Trophoblast cell (in vitro differentiated cells and primary cell): ENCODE data around the gene CMKLR1.

Experiments
- DNase-seq, 2 donors: peaks; one replicate each; pipeline ENCODE4 v3.0.0-alpha.2; 2016
- H2AFZ ChIP-seq: 2 replicates; pipeline ENCODE4 v1.6.1; 2013; ENCODE audit warnings: low read length, moderate library complexity, mild to moderate bottlenecking; ENCODE audit not compliant: insufficient read depth, poor library complexity
- H2AK5ac ChIP-seq: 2 replicates; pipeline ENCODE4 v1.6.1; 2013; ENCODE audit warnings: mild to moderate bottlenecking, low read length
- H2BK120ac ChIP-seq: 2 replicates; pipeline ENCODE4 v1.6.1; 2013; ENCODE audit warnings: low read length, mild to moderate bottlenecking, moderate library complexity; ENCODE audit not compliant: insufficient read depth, poor library complexity
- H2BK12ac ChIP-seq: 2 replicates; pipeline ENCODE4 v1.6.1; 2013; ENCODE audit warnings: mild to moderate bottlenecking, low read length, moderate library complexity
- H2BK5ac ChIP-seq: 2 replicates; pipeline ENCODE4 v1.6.1; 2013; ENCODE audit warnings: low read length, low read depth, moderate library complexity, mild to moderate bottlenecking; ENCODE audit not compliant: poor library complexity
- H3K14ac ChIP-seq: 2 replicates; pipeline ENCODE4 v1.6.1; 2013; ENCODE audit warnings: mild to moderate bottlenecking, low read length
- H3K18ac ChIP-seq: 2 replicates; pipeline ENCODE4 v1.6.1; 2013; ENCODE audit warnings: mild to moderate bottlenecking, low read length
- H3K23ac ChIP-seq: 2 replicates; pipeline ENCODE4 v1.6.1; 2013; ENCODE audit warnings: low read length
- H3K27ac ChIP-seq: 2 replicates; pipeline ENCODE4 v1.5.1; 2013; ENCODE audit warnings: low read depth, mild to moderate bottlenecking, inconsistent platforms, low read length, moderate library complexity
- H3K27me3 ChIP-seq: 2 replicates; pipeline ENCODE4 v1.6.1; 2013; ENCODE audit warnings: inconsistent platforms, mild to moderate bottlenecking, low read length, moderate library complexity; ENCODE audit not compliant: insufficient read depth
- H3K36me3 ChIP-seq, 2 experiments: 1 replicate in 1 of 2; 2 replicates in 1 of 2; pipeline ENCODE4 v1.6.1; 2013; ENCODE audit warnings: low read length in 2 of 2, mild to moderate bottlenecking in 2 of 2, moderate library complexity in 1 of 2; ENCODE audit not compliant: insufficient read depth in 2 of 2, control insufficient read depth in 1 of 2
- H3K4ac ChIP-seq: 2 replicates; pipeline ENCODE4 v1.6.1; 2013; ENCODE audit warnings: low read depth, mild to moderate bottlenecking, low read length, moderate library complexity
- H3K4me1 ChIP-seq, 2 experiments: 1 replicate in 1 of 2; 2 replicates in 1 of 2; pipeline ENCODE4 v1.6.1; 2013; ENCODE audit warnings: low read length in 2 of 2, mild to moderate bottlenecking in 2 of 2, moderate library complexity in 1 of 2; ENCODE audit not compliant: insufficient read depth in 2 of 2, control insufficient read depth in 1 of 2
- H3K4me2 ChIP-seq: 2 replicates; pipeline ENCODE4 v1.6.1; 2013; ENCODE audit warnings: inconsistent platforms, mild to moderate bottlenecking, low read length, moderate library complexity
- H3K4me3 ChIP-seq: 2 replicates; pipeline ENCODE4 v1.5.1; 2013; ENCODE audit warnings: mild to moderate bottlenecking, low read depth, low read length, inconsistent platforms
- H3K79me1 ChIP-seq: one replicate; pipeline ENCODE4 v1.6.1; 2013; ENCODE audit warnings: low read length
- H3K79me2 ChIP-seq: 2 replicates; pipeline ENCODE4 v1.6.1; 2013; ENCODE audit warnings: low read length, mild to moderate bottlenecking; ENCODE audit not compliant: control insufficient read depth, insufficient read depth, poor library complexity
- H3K9ac ChIP-seq: 2 replicates; pipeline ENCODE4 v1.6.1; 2013; ENCODE audit warnings: mild to moderate bottlenecking, low read length
- H3K9me3 ChIP-seq: 2 replicates; pipeline ENCODE4 v1.6.1; 2013; ENCODE audit warnings: low read depth, mild to moderate bottlenecking, control low read depth, inconsistent platforms, low read length; ENCODE audit not compliant: insufficient read depth
- H4K12ac ChIP-seq: 2 replicates; pipeline ENCODE4 v1.6.1; 2013; ENCODE audit warnings: low read depth, mild to moderate bottlenecking, low read length, moderate library complexity
- H4K8ac ChIP-seq: 2 replicates; pipeline ENCODE4 v1.6.1; 2013; ENCODE audit warnings: low read depth, mild to moderate bottlenecking, low read length, moderate library complexity
- H4K91ac ChIP-seq: one replicate; pipeline ENCODE4 v1.6.1; 2013; ENCODE audit warnings: low read depth, mild to moderate bottlenecking, low read length, moderate library complexity
- WGBS: extraction: QIAGEN DNeasy Blood & Tissue Kit; methylation state at CpG from one replicate; pipeline ENCODE4 v1.1.7; 2013; ENCODE audit warnings: missing lambda C conversion rate; ENCODE audit not compliant: insufficient read length, insufficient coverage; ENCODE audit errors: extremely low coverage; 5-methylcytosine and 5-hydroxymethylcytosine counted together

Gene CMKLR1

DNA sequence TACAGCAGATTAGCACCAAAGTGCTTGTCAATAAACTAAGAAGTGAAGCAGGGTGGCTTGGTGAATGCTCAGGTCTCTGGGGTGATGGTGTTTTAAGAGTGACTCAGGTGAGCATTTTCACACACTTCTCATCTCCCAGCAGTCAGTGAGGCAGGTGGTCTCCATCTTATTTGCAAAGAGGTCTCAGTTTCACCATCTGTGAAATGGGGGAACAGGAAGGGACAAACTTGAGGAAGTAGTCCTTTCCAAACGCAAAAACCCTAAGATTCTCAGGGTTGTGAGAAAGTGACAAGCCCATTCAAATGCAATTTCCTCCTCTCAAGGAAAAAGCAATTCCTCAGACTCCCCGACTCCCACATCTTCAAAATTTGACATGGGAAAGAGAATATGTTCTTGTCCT lies 54.1 kb downstream of the CMKLR1 start:
- DNase-seq: no peak
- Histone ChIP-seq H2AK5ac (no peak overlapping the region), H3K9me3 (no peaks in the 10 kb centered on the region), H3K79me2 (no peaks in the 10 kb centered on the region), H4K12ac (no peak overlapping the region), H3K18ac (no peak overlapping the region), H2AFZ (no peak overlapping the region), H2BK5ac (no peak overlapping the region), H3K4me2 (no peak overlapping the region), H3K4ac (no peak overlapping the region), H3K36me3 (no peaks in the 10 kb centered on the region), H3K4me3 (no peak overlapping the region), H3K27ac (no peak overlapping the region), H3K23ac (no peak overlapping the region), H4K8ac (no peak overlapping the region), H3K27me3 (no peaks in the 10 kb centered on the region), H4K91ac (no peak overlapping the region), H2BK12ac (no peak overlapping the region), H3K14ac (no peak overlapping the region), H3K4me1 (no peaks in the 10 kb centered on the region), H2BK120ac (no peak overlapping the region), H3K79me1 (no peaks in the 10 kb centered on the region), H3K9ac (no peak overlapping the region)
- WGBS: no CpG with 5 or more reads among the region's 2 CpGs

DNA sequence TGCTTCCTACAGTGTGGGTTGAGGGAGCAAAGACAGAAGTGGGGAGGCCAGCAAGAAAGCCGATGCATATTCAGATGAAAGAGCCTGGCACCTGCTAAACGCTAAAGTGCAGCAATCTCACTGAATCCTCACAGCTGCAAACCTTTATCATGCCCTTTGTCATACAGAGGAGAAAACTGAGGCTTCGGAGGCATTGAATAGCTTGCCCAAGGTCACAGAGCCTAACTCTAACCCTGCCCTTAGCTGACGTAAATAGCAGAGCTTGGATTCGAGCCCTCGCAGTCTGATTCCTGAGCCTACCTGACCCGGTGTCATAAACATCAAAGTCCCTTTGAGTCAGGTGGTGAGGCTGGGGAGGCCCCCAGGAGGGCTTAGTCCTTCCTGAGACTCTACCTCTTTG lies 54.9 kb downstream of the CMKLR1 start:
- no CpG with 5 or more reads among the region's 7 CpGs for whole genome bisulfite sequencing

DNA sequence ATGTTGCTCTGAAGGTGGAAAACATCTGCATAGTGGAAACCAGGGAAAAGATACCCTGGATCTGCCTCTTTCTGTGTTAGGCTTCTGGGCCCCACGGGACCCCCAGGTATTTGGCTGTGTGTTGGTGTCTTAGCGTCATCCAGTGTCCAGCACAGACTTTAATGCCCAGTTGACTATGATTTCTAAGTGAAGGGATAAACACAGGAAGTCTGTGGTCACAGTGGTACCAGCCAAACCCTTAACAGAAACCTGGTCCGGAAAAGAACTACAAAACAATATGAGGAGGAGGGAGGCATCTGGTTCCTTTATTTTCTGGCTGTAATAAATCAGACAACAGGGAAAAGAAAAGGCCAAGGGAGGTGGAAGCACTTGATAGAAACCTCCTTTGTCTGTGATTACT lies 56.4 kb downstream of the CMKLR1 start:
- Histone ChIP-seq H3K14ac (no peak overlapping the region), H3K27ac (no peak overlapping the region), H4K12ac (no peak overlapping the region), H2BK12ac (no peak overlapping the region), H3K4me2 (no peak overlapping the region), H2BK5ac (no peak overlapping the region), H3K23ac (no peak overlapping the region), H3K36me3 (no peaks in the 10 kb centered on the region), H3K4me1 (no peaks in the 10 kb centered on the region), H2AFZ (no peak overlapping the region), H3K9ac (no peak overlapping the region), H2AK5ac (no peak overlapping the region), H3K9me3 (no peaks in the 10 kb centered on the region), H3K79me2 (no peaks in the 10 kb centered on the region), H3K79me1 (no peaks in the 10 kb centered on the region), H4K91ac (no peak overlapping the region), H4K8ac (no peak overlapping the region), H3K4ac (no peak overlapping the region), H3K27me3 (no peaks in the 10 kb centered on the region), H3K4me3 (no peak overlapping the region), H2BK120ac (no peak overlapping the region), H3K18ac (no peak overlapping the region)
- no peak for DNase-seq
- no CpG with 5 or more reads among the region's 3 CpGs for WGBS

More for the DNA sequence above, 54.9 kb downstream of the CMKLR1 start:
- Histone ChIP-seq H4K12ac (no peak overlapping the region), H3K9ac (no peak overlapping the region), H3K27ac (no peak overlapping the region), H3K14ac (no peak overlapping the region), H3K18ac (no peak overlapping the region), H2BK5ac (no peak overlapping the region), H3K36me3 (no peaks in the 10 kb centered on the region), H3K4me1 (no peaks in the 10 kb centered on the region), H3K27me3 (no peaks in the 10 kb centered on the region), H3K4me2 (no peak overlapping the region), H4K91ac (no peak overlapping the region), H3K23ac (no peak overlapping the region), H2BK12ac (no peak overlapping the region), H3K4me3 (no peak overlapping the region), H4K8ac (no peak overlapping the region), H2AFZ (no peak overlapping the region), H3K79me2 (no peaks in the 10 kb centered on the region), H3K79me1 (no peaks in the 10 kb centered on the region), H2BK120ac (no peak overlapping the region), H3K4ac (no peak overlapping the region), H3K9me3 (no peaks in the 10 kb centered on the region), H2AK5ac (no peak overlapping the region)
- no peak for DNase-seq

DNA sequence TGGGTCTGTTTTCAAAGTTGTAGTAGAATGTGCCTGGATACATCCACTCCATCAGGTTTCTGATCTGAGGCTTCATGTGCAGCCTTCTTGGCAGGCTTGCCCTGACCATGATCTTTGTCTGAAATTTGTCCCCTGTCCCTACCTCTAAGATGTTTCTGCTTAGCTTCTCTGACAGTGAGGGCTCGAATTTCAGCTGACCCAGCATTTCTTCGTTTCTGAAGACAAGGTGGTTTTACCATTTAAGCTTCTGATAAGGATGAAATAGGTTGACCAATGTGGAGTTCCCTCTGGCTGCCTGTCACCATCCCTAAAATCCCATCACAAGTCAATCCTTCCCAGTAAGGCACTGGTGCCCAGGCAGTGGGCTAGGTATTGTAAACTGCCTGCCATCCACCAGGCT lies 57.0 kb downstream of the CMKLR1 start:
- H2BK12ac ChIP-seq: no peak overlapping the region
- H4K91ac ChIP-seq: no peak overlapping the region
- H3K36me3 ChIP-seq: no peaks in the 10 kb centered on the region
- no peak overlapping the region for H2BK120ac ChIP-seq
- H3K4me2 ChIP-seq: no peak overlapping the region
- no peaks in the 10 kb centered on the region for H3K79me2 ChIP-seq
- no peak overlapping the region for H3K23ac ChIP-seq
- H3K4ac ChIP-seq: no peak overlapping the region
- WGBS: no CpG with 5 or more reads among the region's 2 CpGs
- no peak overlapping the region for H3K4me3 ChIP-seq
- H3K18ac ChIP-seq: no peak overlapping the region
- H2AK5ac ChIP-seq: no peak overlapping the region
- H3K27ac ChIP-seq: no peak overlapping the region
- no peaks in the 10 kb centered on the region for H3K9me3 ChIP-seq
- no peak overlapping the region for H3K9ac ChIP-seq
- no peaks in the 10 kb centered on the region for H3K27me3 ChIP-seq
- no peaks in the 10 kb centered on the region for H3K4me1 ChIP-seq
- no peak overlapping the region for H2BK5ac ChIP-seq
- no peak overlapping the region for H4K8ac ChIP-seq
- no peak overlapping the region for H3K14ac ChIP-seq
- H3K79me1 ChIP-seq: no peaks in the 10 kb centered on the region
- no peak for DNase-seq
- no peak overlapping the region for H4K12ac ChIP-seq
- H2AFZ ChIP-seq: no peak overlapping the region

DNA sequence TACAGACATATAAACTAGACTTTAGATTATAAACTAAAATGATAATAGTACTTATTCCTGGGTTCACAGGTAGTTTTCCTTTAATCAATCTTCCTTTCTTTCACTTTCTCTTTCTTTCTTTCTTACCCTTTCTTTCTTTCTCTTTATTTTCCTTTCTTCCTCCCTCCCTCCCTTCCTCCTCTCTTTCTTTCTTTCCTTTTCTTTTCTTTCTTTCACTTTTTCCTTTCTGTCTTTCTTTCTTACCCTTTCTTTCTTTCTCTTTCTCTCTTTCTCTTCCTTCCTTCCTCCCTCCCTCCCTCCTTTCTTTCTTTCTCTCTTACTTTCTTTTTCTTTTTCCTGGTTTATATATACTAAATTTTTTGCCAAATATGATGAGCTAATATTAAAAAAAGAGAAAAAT lies 61.5 kb downstream of the CMKLR1 start:
- Histone ChIP-seq H3K23ac (no peak overlapping the region), H3K4me3 (no peak overlapping the region), H3K9ac (no peak overlapping the region), H3K27ac (no peak overlapping the region), H3K4me2 (no peak overlapping the region), H3K18ac (no peak overlapping the region), H2AFZ (no peak overlapping the region), H3K79me1 (no peaks in the 10 kb centered on the region), H3K14ac (no peak overlapping the region), H3K27me3 (no peaks in the 10 kb centered on the region), H4K91ac (no peak overlapping the region), H4K12ac (no peak overlapping the region), H3K79me2 (no peaks in the 10 kb centered on the region), H3K4ac (no peak overlapping the region), H2BK5ac (no peak overlapping the region), H2AK5ac (no peak overlapping the region), H3K9me3 (no peaks in the 10 kb centered on the region), H4K8ac (no peak overlapping the region), H3K4me1 (no peaks in the 10 kb centered on the region), H2BK12ac (no peak overlapping the region), H3K36me3 (no peaks in the 10 kb centered on the region), H2BK120ac (no peak overlapping the region)
- no peak for DNase-seq
